ENCODE measurements around the gene CACNB4.

GRCh38 chr2:151887164-151887563, 211.7 kb downstream of the CACNB4 start:
- TF ChIP-seq YY1 (IDR thresholded peaks at IDR 0.05; ENCODE audit: insufficient read depth, insufficient read length): no peak
- TF ChIP-seq ZNF274 (IDR thresholded peaks at IDR 0.05; ENCODE audit: low read depth, low read length): no peak
- TF ChIP-seq SUZ12 (IDR thresholded peaks at IDR 0.05; ENCODE audit: extremely low read depth, insufficient read depth, insufficient read length): no peak
